CD4-positive, alpha-beta T cell treated with Interferon gamma for 1 hour (primary cell): ENCODE measurements around the gene CCL24.
"Not testable (repeated sequence)": the region's sequence is repeated elsewhere in the genome, so short reads cannot be mapped to it uniquely, and the experiment has no call there.

Experiments used
- DNase-seq: peaks from one replicate; pipeline ENCODE4 v3.0.0-alpha.2; 2020

CCL24 gene

GRCh38 chr7:75779035-75779434 lies 34.6 kb downstream of the CCL24 start:
- DNase-seq = not testable (repeated sequence)

GRCh38 chr7:75776295-75776971 lies 37.2 kb downstream of the CCL24 start:
- DNase-seq = no peak

- DNase-seq = not testable (repeated sequence)
These were observed 39.6 kb downstream of the CCL24 start for GRCh38 chr7:75773958-75774357.

- DNase-seq = no peak
These were observed 41.2 kb downstream of the CCL24 start, which contains the start of gene CCL26 for GRCh38 chr7:75772081-75773077. TSS of gene CCL26 (minus strand) at chr7:75772211. CDS start at chr7:75772176, 35 bp downstream.

GRCh38 chr7:75771224-75771623 lies 42.4 kb downstream of the CCL24 start:
- no peak for DNase-seq

GRCh38 chr7:75762350-75762917 lies 51.2 kb downstream of the CCL24 start:
- no peak for DNase-seq

- not testable (repeated sequence) for DNase-seq
These were observed 51.8 kb downstream of the CCL24 start for GRCh38 chr7:75761801-75762200.
